Measurements from ENCODE around the gene TRAK2. TPM values are rescaled to one million over a fixed set of nuclear protein-coding genes. Genes with fewer than 3 reads are reported as not detected.
A peak's percentile ranks its signal among the peaks of the same experiment; 100 is the strongest.

TRAK2 gene
- total RNA-seq, 2 experiments from 2014 or later = 7.1 to 11.9 TPM

DNA sequence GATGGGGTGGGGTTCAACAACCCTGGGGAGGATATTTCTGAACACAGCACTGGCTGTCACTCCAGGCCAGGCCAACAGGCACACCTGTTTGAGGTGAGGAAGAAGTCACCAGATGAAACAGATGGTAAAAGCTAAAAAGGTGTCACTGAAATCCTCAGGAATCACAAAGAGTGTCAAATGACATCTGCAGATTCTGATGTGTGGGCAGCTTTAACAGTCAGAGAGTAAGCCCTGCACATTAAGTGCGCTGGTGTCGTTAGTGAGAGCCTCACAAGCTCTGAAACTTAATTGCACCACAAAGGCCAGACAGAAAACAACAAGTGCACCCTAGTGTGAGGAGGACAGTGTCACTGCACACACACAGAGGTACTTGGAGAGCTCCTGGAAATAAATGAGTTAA is 107.7 kb downstream of the TRAK2 start:
- Histone ChIP-seq H2AFZ (ENCODE audit: low read length) (no peak overlapping the region), H3K79me2 (ENCODE audit: insufficient read depth, low read depth, low read length) (no peaks in the 10 kb centered on the region), H3K4me1 (ENCODE audit: insufficient read depth, low read length, poor library complexity, severe bottlenecking) (peaks cover 22% of the 10 kb centered on the region), H3K36me3 (ENCODE audit: insufficient read depth, low read length) (no peaks in the 10 kb centered on the region), H3K27ac (ENCODE audit: low read depth, low read length, poor library complexity, severe bottlenecking) (no peak overlapping the region), H3K4me3 (ENCODE audit: low read depth, low read length, poor library complexity, severe bottlenecking) (no peak overlapping the region), H4K20me1 (ENCODE audit: insufficient read depth, low read length) (no peaks in the 10 kb centered on the region), H3K9me2 (ENCODE audit: insufficient read depth, low read length) (0 out of 2 replicates have a peak, but pooled peaks cover under 1% of the 10 kb centered on the region), H3K9me3 (ENCODE audit: low read length) (no peaks in the 10 kb centered on the region), H3K4me2 (ENCODE audit: low read length) (peak overlapping the region; percentile 22; the same call in 1 of the 2 replicates)
- TF ChIP-seq EZH2phosphoT487 (IDR thresholded peaks at IDR 0.05; ENCODE audit: borderline replicate concordance, low read depth, low read length) = no peak
- TF ChIP-seq, protein P1, sequence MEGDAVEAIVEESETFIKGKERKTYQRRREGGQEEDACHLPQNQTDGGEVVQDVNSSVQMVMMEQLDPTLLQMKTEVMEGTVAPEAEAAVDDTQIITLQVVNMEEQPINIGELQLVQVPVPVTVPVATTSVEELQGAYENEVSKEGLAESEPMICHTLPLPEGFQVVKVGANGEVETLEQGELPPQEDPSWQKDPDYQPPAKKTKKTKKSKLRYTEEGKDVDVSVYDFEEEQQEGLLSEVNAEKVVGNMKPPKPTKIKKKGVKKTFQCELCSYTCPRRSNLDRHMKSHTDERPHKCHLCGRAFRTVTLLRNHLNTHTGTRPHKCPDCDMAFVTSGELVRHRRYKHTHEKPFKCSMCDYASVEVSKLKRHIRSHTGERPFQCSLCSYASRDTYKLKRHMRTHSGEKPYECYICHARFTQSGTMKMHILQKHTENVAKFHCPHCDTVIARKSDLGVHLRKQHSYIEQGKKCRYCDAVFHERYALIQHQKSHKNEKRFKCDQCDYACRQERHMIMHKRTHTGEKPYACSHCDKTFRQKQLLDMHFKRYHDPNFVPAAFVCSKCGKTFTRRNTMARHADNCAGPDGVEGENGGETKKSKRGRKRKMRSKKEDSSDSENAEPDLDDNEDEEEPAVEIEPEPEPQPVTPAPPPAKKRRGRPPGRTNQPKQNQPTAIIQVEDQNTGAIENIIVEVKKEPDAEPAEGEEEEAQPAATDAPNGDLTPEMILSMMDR (conservative IDR thresholded peaks at IDR 0.05; ENCODE audit: low read length) = no peak
- no TSS peak for BruUV-seq (replicated peaks)
- peak; percentile 24 for DNase-seq (ENCODE audit: low spot score)
- ChIA-PET CTCF (ENCODE audit: unreplicated experiment) (interaction anchor here (0.5 to 0.6 kb wide), 2 partner anchors 20 to 161 kb away, joined by 3 to 4 read pairs; no protein-coding TSS in a partner anchor), POLR2A (interaction anchor here (0.7 to 2.1 kb wide), 9 partner anchors 8 to 403 kb away, joined by 3 to 10 read pairs (median 5); partner anchors contain the start of genes CASP8, STRADB and TRAK2)
- intact Hi-C loops (cut with micrococcal nuclease; ENCODE audit: unreplicated experiment) = no loop called here

DNA sequence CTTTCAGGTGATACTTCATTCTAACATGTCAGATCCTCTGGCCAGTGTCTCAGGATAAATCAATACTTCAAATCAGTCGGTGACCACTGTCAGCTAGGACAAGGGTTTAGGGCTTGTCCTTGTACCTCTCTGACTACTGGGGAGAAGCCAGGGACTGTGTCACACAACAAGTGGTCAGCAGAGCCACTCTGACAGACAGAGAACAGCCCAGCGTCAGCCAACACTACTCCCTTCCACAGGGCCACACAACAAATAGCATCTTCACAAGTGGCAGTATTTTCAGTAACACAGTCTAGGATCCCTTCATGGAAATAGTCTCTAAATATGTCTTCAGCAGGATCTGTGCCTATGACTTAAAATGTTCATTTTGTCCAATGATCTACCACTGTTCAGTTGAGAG is 108.3 kb downstream of the TRAK2 start:
- Histone ChIP-seq H3K4me2 (ENCODE audit: low read length) (0 out of 2 replicates have a peak overlapping the region, but pooled peaks have one; percentile 22), H3K36me3 (ENCODE audit: insufficient read depth, low read length) (no peaks in the 10 kb centered on the region), H3K79me2 (ENCODE audit: insufficient read depth, low read depth, low read length) (no peaks in the 10 kb centered on the region), H3K27ac (ENCODE audit: low read depth, low read length, poor library complexity, severe bottlenecking) (no peak overlapping the region), H3K9me2 (ENCODE audit: insufficient read depth, low read length) (0 out of 2 replicates have a peak, but pooled peaks cover 4% of the 10 kb centered on the region), H4K20me1 (ENCODE audit: insufficient read depth, low read length) (no peaks in the 10 kb centered on the region), H3K4me1 (ENCODE audit: insufficient read depth, low read length, poor library complexity, severe bottlenecking) (peaks cover 22% of the 10 kb centered on the region), H3K9me3 (ENCODE audit: low read length) (no peaks in the 10 kb centered on the region), H2AFZ (ENCODE audit: low read length) (no peak overlapping the region), H3K4me3 (ENCODE audit: low read depth, low read length, poor library complexity, severe bottlenecking) (no peak overlapping the region)
- no peak for DNase-seq (ENCODE audit: low spot score)
- ChIA-PET CTCF (ENCODE audit: unreplicated experiment) (no interaction called here), POLR2A (interaction anchor here (2.1 kb wide), 2 partner anchors 9 to 12 kb away, joined by 5 to 8 read pairs; no protein-coding TSS in a partner anchor)
- TF ChIP-seq EZH2phosphoT487 (IDR thresholded peaks at IDR 0.05; ENCODE audit: borderline replicate concordance, low read depth, low read length) = no peak
- TF ChIP-seq, protein P1 (conservative IDR thresholded peaks at IDR 0.05; ENCODE audit: low read length) = no peak
- intact Hi-C loops (cut with micrococcal nuclease; ENCODE audit: unreplicated experiment) = no loop called here
- no TSS peak for BruUV-seq (replicated peaks)

DNA sequence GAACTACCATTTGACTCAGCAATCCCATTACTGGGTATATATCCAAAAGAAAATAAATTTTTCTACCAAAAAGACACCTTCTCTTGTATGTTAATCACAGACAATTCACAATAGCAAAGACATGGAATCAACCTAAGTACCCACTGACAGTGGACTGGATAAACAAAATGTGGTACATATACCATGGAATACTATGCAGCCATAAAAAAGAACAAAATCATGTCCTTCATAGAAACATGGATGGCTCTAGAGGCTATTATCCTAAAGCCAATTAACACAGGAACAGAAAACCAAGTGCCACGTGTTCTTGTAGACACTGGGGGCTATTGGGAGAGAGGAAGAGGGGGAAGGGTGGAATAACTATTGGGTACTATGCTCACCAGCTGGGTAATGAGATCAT is 121.8 kb downstream of the TRAK2 start:
- no peaks in the 10 kb centered on the region for H3K79me2 ChIP-seq (ENCODE audit: insufficient read depth, low read depth, low read length)
- no TSS peak for BruUV-seq (replicated peaks)
- H3K27ac ChIP-seq (ENCODE audit: low read depth, low read length, poor library complexity, severe bottlenecking) = no peak overlapping the region
- no peak for TF ChIP-seq EZH2phosphoT487 (IDR thresholded peaks at IDR 0.05; ENCODE audit: borderline replicate concordance, low read depth, low read length)
- TF ChIP-seq, protein P1 (conservative IDR thresholded peaks at IDR 0.05; ENCODE audit: low read length) = no peak
- DNase-seq (ENCODE audit: low spot score) = no peak
- intact Hi-C loops (cut with micrococcal nuclease; ENCODE audit: unreplicated experiment) = no loop called here
- no peaks in the 10 kb centered on the region for H3K36me3 ChIP-seq (ENCODE audit: insufficient read depth, low read length)
- ChIA-PET CTCF (ENCODE audit: unreplicated experiment) (no interaction called here), POLR2A (no interaction called here)
- no peaks in the 10 kb centered on the region for H3K9me2 ChIP-seq (ENCODE audit: insufficient read depth, low read length)
- no peaks in the 10 kb centered on the region for H3K9me3 ChIP-seq (ENCODE audit: low read length)
- H3K4me2 ChIP-seq (ENCODE audit: low read length) = no peak overlapping the region
- no peak overlapping the region for H3K4me3 ChIP-seq (ENCODE audit: low read depth, low read length, poor library complexity, severe bottlenecking)
- H2AFZ ChIP-seq (ENCODE audit: low read length) = no peak overlapping the region
- no peaks in the 10 kb centered on the region for H4K20me1 ChIP-seq (ENCODE audit: insufficient read depth, low read length)
- H3K4me1 ChIP-seq (ENCODE audit: insufficient read depth, low read length, poor library complexity, severe bottlenecking) = no peaks in the 10 kb centered on the region

Measured in OCI-LY7 (cell line).